HG03175 (cell line): Measurements from ENCODE around the gene AHSP.
"Not testable (repeated sequence)": the region's sequence is repeated elsewhere in the genome, so short reads cannot be mapped to it uniquely, and the experiment has no call there.

Source experiments
- ATAC-seq: cut with Tn5 transposase; IDR thresholded peaks from one replicate; pipeline ENCODE4 v1.9.1; 2021; ENCODE audit warnings: mild to moderate bottlenecking, moderate library complexity; ENCODE audit not compliant: unreplicated experiment

Gene AHSP

DNA sequence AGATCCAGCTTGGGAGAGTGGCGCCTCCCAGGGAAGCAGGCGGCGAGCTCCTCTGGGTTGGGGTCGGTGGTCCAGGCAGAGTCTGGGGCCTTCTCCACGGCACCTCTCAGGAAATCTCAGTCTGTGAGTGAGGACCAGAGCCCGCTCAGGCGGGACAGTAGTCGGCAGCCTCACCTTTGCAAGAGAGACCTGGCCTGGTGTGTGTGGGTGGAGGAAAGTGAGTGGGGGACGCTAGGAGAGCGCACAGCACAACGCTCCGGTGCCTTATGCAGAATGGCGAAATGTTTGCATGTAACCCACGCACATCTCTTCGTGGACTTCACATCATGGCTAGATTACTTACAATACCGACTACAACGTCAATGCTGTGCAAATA lies 2.2 kb downstream of the AHSP start:
- no peak for ATAC-seq

DNA sequence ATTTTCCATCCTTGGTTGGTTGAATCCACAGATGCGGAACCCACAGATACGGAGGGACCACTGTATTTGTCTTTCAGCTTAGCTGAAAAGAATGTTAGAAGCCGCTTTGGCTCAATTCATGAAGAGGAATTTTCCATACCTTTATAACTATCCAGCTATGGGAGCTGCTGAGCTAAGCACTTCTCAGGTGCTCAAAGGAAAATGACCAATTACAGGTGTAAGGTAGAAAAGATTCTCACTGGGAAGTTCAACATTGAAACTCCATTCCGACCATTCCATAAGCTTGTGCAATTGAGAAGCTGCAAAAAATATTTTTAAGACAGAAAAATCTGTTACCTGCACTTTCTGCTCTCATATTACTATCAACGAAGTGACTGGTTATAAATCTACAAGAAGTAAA lies 2.7 kb downstream of the AHSP start:
- no peak for ATAC-seq

GRCh38 chr16:31531096-31531495 lies 3.4 kb downstream of the AHSP start:
- no peak for ATAC-seq

GRCh38 chr16:31532120-31532519 lies 4.4 kb downstream of the AHSP start:
- ATAC-seq = no peak

- ATAC-seq = no peak
These were observed 5.2 kb downstream of the AHSP start for GRCh38 chr16:31532896-31533295.

- ATAC-seq = no peak
These were observed 8.0 kb downstream of the AHSP start for GRCh38 chr16:31535737-31536136.

GRCh38 chr16:31536804-31537361 lies 9.2 kb downstream of the AHSP start:
- no peak for ATAC-seq

DNA sequence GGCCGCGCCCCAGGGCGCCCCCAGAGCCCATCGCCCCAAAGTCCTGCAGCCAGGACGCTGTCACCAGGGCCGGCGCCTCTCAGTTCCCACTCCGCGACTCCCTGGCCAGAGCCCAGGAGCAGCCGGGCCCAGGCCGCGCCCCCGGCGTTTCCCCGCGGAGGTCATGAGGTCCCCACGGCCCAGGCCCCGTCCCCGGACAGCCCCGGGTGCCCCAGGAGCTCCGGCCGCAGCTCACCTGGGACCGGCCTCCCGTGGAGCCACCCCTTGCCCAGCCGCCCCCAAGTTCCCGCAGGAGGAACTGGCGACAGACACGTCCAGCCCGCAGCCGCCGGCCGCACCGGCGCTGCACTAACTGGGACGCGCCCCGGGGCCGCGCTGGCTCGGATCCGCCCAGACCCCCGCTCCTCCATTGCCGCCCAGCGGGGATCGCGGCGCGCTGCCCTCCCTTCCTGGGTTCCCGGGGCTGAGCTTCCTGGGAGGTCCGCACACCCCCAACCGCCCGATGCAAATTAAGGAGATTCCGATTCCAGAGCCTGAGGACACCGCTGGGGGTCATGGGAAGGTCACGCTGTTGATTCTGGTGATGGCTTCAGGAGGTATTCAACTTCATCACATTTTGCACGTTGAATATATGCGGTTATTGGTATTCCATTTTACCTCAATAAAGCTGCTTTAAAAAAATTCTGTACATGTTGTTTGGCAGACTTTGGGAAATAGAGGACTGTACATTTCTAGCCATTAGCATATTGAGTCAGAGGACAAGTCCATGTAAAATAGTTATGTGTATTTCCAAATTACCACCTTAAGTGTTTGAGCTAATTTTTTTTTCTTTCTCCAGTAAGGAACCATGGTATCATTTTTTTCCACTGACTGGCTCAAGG lies 9.9 kb downstream of the AHSP start:
- no peak for ATAC-seq

GRCh38 chr16:31538243-31538598 lies 10.5 kb downstream of the AHSP start:
- not testable (repeated sequence) for ATAC-seq

GRCh38 chr16:31539762-31540161 lies 12.1 kb downstream of the AHSP start:
- ATAC-seq = not testable (repeated sequence)

GRCh38 chr16:31542763-31543162 lies 15.1 kb downstream of the AHSP start:
- ATAC-seq = no peak

DNA sequence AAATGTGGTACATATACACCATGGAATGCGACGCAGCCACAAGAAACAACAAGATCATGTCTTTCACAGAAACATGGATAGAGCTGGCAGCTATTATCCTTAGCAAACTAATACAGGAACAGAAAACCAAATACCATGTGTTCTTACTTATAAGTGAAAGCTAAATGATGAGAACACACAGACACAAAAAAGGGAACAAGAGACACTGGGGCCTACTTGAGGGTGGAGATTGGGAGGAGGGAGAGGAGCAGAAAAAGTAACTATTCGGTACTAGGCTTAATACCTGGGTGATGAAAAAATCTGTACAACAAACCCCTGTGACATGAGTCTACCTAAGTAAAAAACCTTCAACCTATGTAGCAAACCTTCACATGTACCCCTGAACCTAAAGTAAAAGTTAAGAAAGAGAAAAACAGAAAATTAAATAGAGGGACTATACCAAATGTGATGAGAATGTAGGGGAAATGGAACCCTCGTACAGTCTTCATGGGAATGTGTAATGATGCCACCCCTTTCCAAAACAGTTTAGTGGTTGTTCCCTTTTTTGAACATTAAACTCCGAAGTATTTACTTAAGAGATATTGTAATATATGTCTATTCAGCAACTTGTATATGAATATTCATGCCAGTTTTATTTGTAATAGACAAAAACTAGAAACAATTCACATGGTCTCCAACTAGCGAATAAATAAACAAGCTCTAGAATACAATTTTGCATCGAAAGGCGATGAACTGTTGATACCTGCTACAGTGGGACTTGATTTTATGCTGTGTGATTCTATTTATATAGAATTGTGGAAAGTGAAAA lies 33.9 kb downstream of the AHSP start:
- ATAC-seq = no peak

DNA sequence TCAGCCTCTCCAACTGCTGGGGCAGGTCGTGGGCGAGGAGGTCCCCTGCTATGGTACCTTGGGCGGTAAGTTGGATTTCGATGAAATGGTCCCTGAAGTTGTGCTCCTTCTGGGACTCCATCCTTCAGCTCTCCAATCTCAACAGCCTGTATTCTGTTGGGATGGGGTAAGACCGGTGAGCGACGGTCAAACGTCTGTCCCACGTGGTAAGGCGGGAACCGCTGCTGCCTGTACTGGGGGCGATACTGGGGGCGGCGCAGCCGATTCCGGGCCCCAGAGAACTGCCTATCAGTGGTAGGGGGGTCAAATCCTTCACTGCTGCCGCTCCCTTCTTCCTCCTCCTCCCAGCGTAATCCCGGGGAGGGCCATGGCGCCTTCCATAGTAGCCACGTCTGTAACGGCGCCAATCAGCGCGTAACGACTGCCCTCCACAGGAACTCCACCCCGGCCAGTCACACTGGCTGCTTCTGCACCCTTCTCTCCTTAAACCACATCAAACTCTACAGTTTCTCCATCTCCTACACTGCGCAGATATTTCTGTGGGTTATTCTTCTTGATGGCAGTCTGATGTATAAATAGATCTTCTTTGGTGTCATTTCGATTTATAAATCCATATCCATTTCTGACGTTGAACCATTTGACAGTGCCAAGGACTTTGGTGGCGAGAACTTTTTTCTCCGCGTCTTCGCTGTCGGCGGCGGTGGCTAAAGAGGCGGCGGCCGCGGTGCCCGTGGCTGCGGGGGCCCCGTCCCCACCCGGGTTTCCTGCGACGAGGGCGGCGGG lies 41.1 kb downstream of the AHSP start:
- ATAC-seq = no peak

- ATAC-seq = no peak
These were observed 41.6 kb downstream of the AHSP start for GRCh38 chr16:31569360-31569717.

DNA sequence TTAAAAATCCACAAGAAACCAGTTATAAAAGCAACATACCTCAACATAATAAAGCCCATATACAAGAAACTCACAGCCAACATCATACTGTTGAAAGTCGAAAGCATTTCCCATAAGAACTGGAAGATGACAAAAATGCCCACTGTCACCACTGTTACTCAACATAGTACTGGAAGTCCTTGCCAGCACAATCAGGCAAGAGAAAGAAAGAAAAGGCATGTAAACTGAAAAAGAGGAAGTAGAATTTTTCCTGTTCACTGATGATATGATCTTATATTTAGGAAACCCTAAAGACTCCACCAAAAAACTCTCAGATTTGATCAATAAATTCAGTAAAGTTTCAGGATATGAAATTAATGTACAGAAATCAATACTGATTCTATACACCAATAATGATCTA lies 45.1 kb downstream of the AHSP start:
- ATAC-seq = no peak

DNA sequence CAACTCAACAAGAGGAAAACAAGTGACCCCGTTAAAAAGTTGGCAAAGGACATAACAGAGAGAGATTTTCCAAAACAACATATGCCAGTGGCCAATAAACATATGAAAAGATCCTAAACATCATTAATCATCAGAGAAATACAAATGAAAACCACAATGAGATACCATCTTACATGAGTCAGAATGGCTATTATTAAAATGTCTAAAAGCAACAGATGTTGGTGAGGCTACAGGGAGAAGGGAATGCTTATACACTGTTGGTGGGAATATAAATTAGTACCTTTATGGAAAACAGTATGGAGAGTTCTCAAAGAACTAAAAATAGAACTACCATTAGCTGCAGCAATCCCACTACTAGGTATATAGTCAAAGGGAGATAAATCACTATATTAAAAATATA lies 46.5 kb downstream of the AHSP start:
- not testable (repeated sequence) for ATAC-seq

DNA sequence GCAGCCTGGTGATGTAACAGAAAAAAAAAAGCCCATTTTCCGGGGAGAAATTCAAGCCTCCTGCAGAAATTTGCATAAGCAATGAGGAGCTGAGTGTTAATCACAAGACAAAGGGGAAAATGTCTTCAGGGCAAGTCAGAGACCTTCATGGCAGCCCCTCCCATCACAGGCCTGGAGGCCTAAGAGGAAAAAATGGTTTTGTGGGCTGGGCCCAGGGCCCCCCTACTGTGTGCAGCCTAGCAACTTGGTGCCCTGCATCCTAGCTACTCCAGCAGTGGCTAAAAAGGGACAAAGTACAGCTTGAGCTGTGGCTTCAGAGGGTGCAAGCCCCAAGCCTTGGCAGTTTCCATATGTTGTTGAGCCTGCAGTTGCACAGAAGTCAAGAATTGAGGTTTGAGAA lies 49.7 kb downstream of the AHSP start:
- no peak for ATAC-seq
